Suprapubic skin (tissue), 4 donors: ENCODE data around the gene DMAC1. TPM values are rescaled to one million over a fixed set of nuclear protein-coding genes. Genes with fewer than 3 reads are reported as not detected.

Source experiments
- DNase-seq, 2 donors: peaks; one replicate each; pipeline ENCODE4 v3.0.0-alpha.2; 2019; ENCODE audit warnings: low spot score in 2 of 2
- H3K27ac ChIP-seq: fragments of 200-600 bp; sonication (generic); one replicate; pipeline ENCODE4 v1.5.1; 2019
- H3K27me3 ChIP-seq: fragments of 200-600 bp; sonication (generic); one replicate; pipeline ENCODE4 v1.5.1; 2019
- H3K36me3 ChIP-seq: fragments of 200-600 bp; sonication (generic); one replicate; pipeline ENCODE4 v1.5.1; 2019
- H3K4me1 ChIP-seq: fragments of 200-600 bp; sonication (generic); one replicate; pipeline ENCODE4 v1.5.1; 2019
- H3K4me3 ChIP-seq: fragments of 200-600 bp; sonication (generic); one replicate; pipeline ENCODE4 v1.5.1; 2019; ENCODE audit warnings: mild to moderate bottlenecking
- H3K9me3 ChIP-seq: fragments of 200-600 bp; sonication (generic); one replicate; pipeline ENCODE4 v1.5.1; 2019
- CTCF ChIP-seq, 2 donors: fragments of 200-600 bp in 1 of 2; fragments of 450-650 bp in 1 of 2; sonication (generic) in 1 of 2; IDR thresholded peaks; one replicate each; pipeline ENCODE4 v1.5.1; 2016 to 2019; ENCODE audit warnings: antibody characterized with exemption in 2 of 2, mild to moderate bottlenecking in 1 of 2, moderate library complexity in 1 of 2
- EP300 ChIP-seq: sonication (generic); formaldehyde crosslinking; IDR thresholded peaks from one replicate; pipeline ENCODE4 v1.6.1; 2017; ENCODE audit warnings: antibody characterized with exemption
- POLR2A ChIP-seq, 2 donors: fragments of 450-650 bp; IDR thresholded peaks; one replicate each; pipeline ENCODE4 v1.6.1; 2017; ENCODE audit warnings: antibody characterized with exemption in 2 of 2, mild to moderate bottlenecking in 2 of 2, moderate library complexity in 2 of 2
- POLR2AphosphoS5 ChIP-seq, 3 donors: sonication (generic); formaldehyde crosslinking; IDR thresholded peaks; one replicate each; pipeline ENCODE4 v1.6.1; 2017; ENCODE audit warnings: antibody characterized with exemption in 3 of 3
- WGBS: methylation state at CpG from one replicate; pipeline ENCODE4 v1.1.5; 2018; 5-methylcytosine and 5-hydroxymethylcytosine counted together
- total RNA-seq, 4 donors: library from RNA; depleted of rRNA; stranded (reverse); fragments of >200 nt; gene quantifications; one replicate each; pipeline ENCODE4 v1.1.0, GENCODE V29; 2016

The DMAC1 gene
- total RNA-seq, 4 donors from 2014 or later: 12.5 to 14.6 (median 13.6) TPM

- WGBS: 92% methylated on average over 2 of the region's 2 CpGs
- Histone ChIP-seq H3K9me3 (no peaks in the 10 kb centered on the region), H3K4me1 (no peaks in the 10 kb centered on the region), H3K27ac (no peak overlapping the region), H3K36me3 (no peaks in the 10 kb centered on the region), H3K4me3 (no peak overlapping the region), H3K27me3 (no peaks in the 10 kb centered on the region)
- no peak for DNase-seq
- TF ChIP-seq POLR2AphosphoS5 (IDR thresholded peaks at IDR 0.05): no peak
- TF ChIP-seq EP300: no peak
- TF ChIP-seq POLR2A (IDR thresholded peaks at IDR 0.05): no peak
- TF ChIP-seq CTCF (IDR thresholded peaks at IDR 0.05): no peak
Observed at GRCh38 chr9:7778851-7779600, 20.6 kb downstream of the DMAC1 start.

- no peak for DNase-seq
- WGBS: 55% methylated on average over 1 of the region's 1 CpG
- Histone ChIP-seq H3K9me3 (no peaks in the 10 kb centered on the region), H3K4me3 (no peak overlapping the region), H3K27ac (no peak overlapping the region), H3K4me1 (no peaks in the 10 kb centered on the region), H3K27me3 (no peaks in the 10 kb centered on the region), H3K36me3 (no peaks in the 10 kb centered on the region)
- TF ChIP-seq CTCF (IDR thresholded peaks at IDR 0.05) (no peak), POLR2AphosphoS5 (IDR thresholded peaks at IDR 0.05) (no peak), EP300 (no peak), POLR2A (IDR thresholded peaks at IDR 0.05) (no peak)
Observed at GRCh38 chr9:7777771-7778170, 21.8 kb downstream of the DMAC1 start.

- 41% methylated on average over 2 of the region's 2 CpGs for WGBS
Observed at GRCh38 chr9:7770111-7770510, 29.5 kb downstream of the DMAC1 start.

GRCh38 chr9:7762600-7762999 lies 37.0 kb downstream of the DMAC1 start:
- WGBS: 51% methylated on average over 3 of the region's 3 CpGs
- Histone ChIP-seq H3K36me3 (no peaks in the 10 kb centered on the region), H3K4me1 (no peaks in the 10 kb centered on the region), H3K9me3 (peaks cover 12% of the 10 kb centered on the region), H3K4me3 (no peak overlapping the region), H3K27ac (no peak overlapping the region), H3K27me3 (no peaks in the 10 kb centered on the region)
- no peak for TF ChIP-seq EP300
- TF ChIP-seq POLR2A (IDR thresholded peaks at IDR 0.05): no peak
- no peak for TF ChIP-seq POLR2AphosphoS5 (IDR thresholded peaks at IDR 0.05)
- no peak for TF ChIP-seq CTCF (IDR thresholded peaks at IDR 0.05)
- no peak for DNase-seq

More at GRCh38 chr9:7770111-7770510, 29.5 kb downstream of the DMAC1 start:
- Histone ChIP-seq H3K27me3 (no peaks in the 10 kb centered on the region), H3K36me3 (no peaks in the 10 kb centered on the region), H3K9me3 (no peaks in the 10 kb centered on the region), H3K27ac (no peak overlapping the region), H3K4me3 (no peak overlapping the region), H3K4me1 (no peaks in the 10 kb centered on the region)
- TF ChIP-seq EP300 (no peak), POLR2A (IDR thresholded peaks at IDR 0.05) (no peak), POLR2AphosphoS5 (IDR thresholded peaks at IDR 0.05) (no peak), CTCF (IDR thresholded peaks at IDR 0.05) (no peak)
- DNase-seq: no peak

- Histone ChIP-seq H3K27ac (no peak overlapping the region), H3K4me3 (no peak overlapping the region), H3K27me3 (no peaks in the 10 kb centered on the region), H3K4me1 (no peaks in the 10 kb centered on the region), H3K9me3 (peaks cover 11% of the 10 kb centered on the region), H3K36me3 (no peaks in the 10 kb centered on the region)
- TF ChIP-seq EP300: no peak
- no peak for TF ChIP-seq CTCF (IDR thresholded peaks at IDR 0.05)
- TF ChIP-seq POLR2A (IDR thresholded peaks at IDR 0.05): no peak
- TF ChIP-seq POLR2AphosphoS5 (IDR thresholded peaks at IDR 0.05): no peak
- DNase-seq: no peak
- WGBS: 70% methylated on average over 1 of the region's 1 CpG
Observed at GRCh38 chr9:7760014-7760415, 39.6 kb downstream of the DMAC1 start.
